Stimulated activated CD8-positive, alpha-beta memory T cell treated with anti-CD3 and anti-CD28 coated beads, Interleukin-15, amount 100 ng/mL, for 1 hour (primary cell): Measurements from ENCODE around the gene TMEM218.
"Not testable (repeated sequence)": the region's sequence is repeated elsewhere in the genome, so short reads cannot be mapped to it uniquely, and the experiment has no call there.

Source experiments
- DNase-seq: peaks from one replicate; pipeline ENCODE4 v3.0.0-alpha.2; 2020; ENCODE audit warnings: low read depth

TMEM218 gene

GRCh38 chr11:125090151-125090550 is 21.3 kb downstream of the TMEM218 start:
- DNase-seq, result not testable (repeated sequence)

GRCh38 chr11:125089481-125089880 is 21.9 kb downstream of the TMEM218 start:
- DNase-seq, result not testable (repeated sequence)

- no peak for DNase-seq
Observed at GRCh38 chr11:125088576-125089455, 22.6 kb downstream of the TMEM218 start.

GRCh38 chr11:125088123-125088522 is 23.3 kb downstream of the TMEM218 start:
- DNase-seq, result no peak

- DNase-seq, result no peak
Observed at GRCh38 chr11:125086633-125087296, 24.7 kb downstream of the TMEM218 start.

GRCh38 chr11:125085301-125086081 is 25.9 kb downstream of the TMEM218 start:
- no peak for DNase-seq

- DNase-seq, result no peak
Observed at GRCh38 chr11:125084761-125085231, 26.6 kb downstream of the TMEM218 start.

GRCh38 chr11:125084057-125084416 is 27.4 kb downstream of the TMEM218 start:
- DNase-seq, result no peak

- no peak for DNase-seq
Observed at GRCh38 chr11:125083312-125084056, 27.9 kb downstream of the TMEM218 start.

GRCh38 chr11:125082611-125083311 is 28.7 kb downstream of the TMEM218 start:
- no peak for DNase-seq

- no peak for DNase-seq
Observed at GRCh38 chr11:125082040-125082439, 29.4 kb downstream of the TMEM218 start.

- DNase-seq, result no peak
Observed at GRCh38 chr11:125081098-125081798, 30.2 kb downstream of the TMEM218 start.

GRCh38 chr11:125080531-125080911 is 30.9 kb downstream of the TMEM218 start:
- no peak for DNase-seq

GRCh38 chr11:125079878-125080530 is 31.4 kb downstream of the TMEM218 start:
- no peak for DNase-seq

- DNase-seq, result no peak
Observed at GRCh38 chr11:125079151-125079877, 32.1 kb downstream of the TMEM218 start.

- no peak for DNase-seq
Observed at GRCh38 chr11:125078516-125079140, 32.8 kb downstream of the TMEM218 start.

- no peak for DNase-seq
Observed at GRCh38 chr11:125078016-125078415, 33.4 kb downstream of the TMEM218 start.

- no peak for DNase-seq
Observed at GRCh38 chr11:125076378-125076945, 35.0 kb downstream of the TMEM218 start.
